Measurements from ENCODE around the gene ST8SIA2.

DNA sequence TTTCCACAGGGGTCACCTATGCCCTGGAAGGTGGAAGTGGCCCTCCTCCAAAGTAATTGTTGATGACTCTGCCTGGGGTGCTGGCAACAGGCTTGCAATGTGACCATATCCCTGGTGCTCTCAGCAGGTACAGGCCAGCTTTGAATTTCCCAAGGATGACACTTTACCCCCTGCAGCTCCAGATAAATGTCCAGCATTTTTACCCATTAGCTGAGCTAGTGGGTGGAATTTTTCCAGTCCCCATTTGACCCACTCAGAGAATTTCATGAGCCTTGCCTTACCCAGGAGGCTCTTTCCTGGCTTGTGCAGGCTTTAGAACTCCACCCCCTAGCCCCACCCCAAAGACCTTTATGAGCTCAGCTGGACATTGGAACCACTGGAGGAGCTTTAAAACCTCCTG is 77.6 kb downstream of the ST8SIA2 start:
- no peak for TF ChIP-seq EZH2 (IDR thresholded peaks at IDR 0.05; ENCODE audit: low read length, missing control alignments)
- TF ChIP-seq, protein P1, sequence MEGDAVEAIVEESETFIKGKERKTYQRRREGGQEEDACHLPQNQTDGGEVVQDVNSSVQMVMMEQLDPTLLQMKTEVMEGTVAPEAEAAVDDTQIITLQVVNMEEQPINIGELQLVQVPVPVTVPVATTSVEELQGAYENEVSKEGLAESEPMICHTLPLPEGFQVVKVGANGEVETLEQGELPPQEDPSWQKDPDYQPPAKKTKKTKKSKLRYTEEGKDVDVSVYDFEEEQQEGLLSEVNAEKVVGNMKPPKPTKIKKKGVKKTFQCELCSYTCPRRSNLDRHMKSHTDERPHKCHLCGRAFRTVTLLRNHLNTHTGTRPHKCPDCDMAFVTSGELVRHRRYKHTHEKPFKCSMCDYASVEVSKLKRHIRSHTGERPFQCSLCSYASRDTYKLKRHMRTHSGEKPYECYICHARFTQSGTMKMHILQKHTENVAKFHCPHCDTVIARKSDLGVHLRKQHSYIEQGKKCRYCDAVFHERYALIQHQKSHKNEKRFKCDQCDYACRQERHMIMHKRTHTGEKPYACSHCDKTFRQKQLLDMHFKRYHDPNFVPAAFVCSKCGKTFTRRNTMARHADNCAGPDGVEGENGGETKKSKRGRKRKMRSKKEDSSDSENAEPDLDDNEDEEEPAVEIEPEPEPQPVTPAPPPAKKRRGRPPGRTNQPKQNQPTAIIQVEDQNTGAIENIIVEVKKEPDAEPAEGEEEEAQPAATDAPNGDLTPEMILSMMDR (conservative IDR thresholded peaks at IDR 0.05 in 1 of 2, IDR thresholded peaks at IDR 0.05 in 1 of 2; ENCODE audit: low read depth in 1 of 2, low read length in 2 of 2) = no peak

Data from fibroblast of lung (primary cell).